GM21576 (cell line): Measurements from ENCODE around the gene LTBP1.

Source experiments
- ATAC-seq: cut with Tn5 transposase; IDR thresholded peaks from one replicate; pipeline ENCODE4 v1.9.1; 2021; ENCODE audit warnings: mild to moderate bottlenecking, moderate library complexity; ENCODE audit not compliant: unreplicated experiment

The LTBP1 gene

GRCh38 chr2:33008716-33009115 is 62.0 kb downstream of the LTBP1 start:
- no peak for ATAC-seq

GRCh38 chr2:33009249-33009648 is 62.5 kb downstream of the LTBP1 start:
- ATAC-seq: no peak

GRCh38 chr2:33011373-33011772 is 64.6 kb downstream of the LTBP1 start:
- ATAC-seq: no peak

- no peak for ATAC-seq
Measured at GRCh38 chr2:33011941-33012340, 65.2 kb downstream of the LTBP1 start.

- ATAC-seq: no peak
Measured at GRCh38 chr2:33013684-33014110, 66.9 kb downstream of the LTBP1 start.

GRCh38 chr2:33014268-33014667 is 67.5 kb downstream of the LTBP1 start:
- ATAC-seq: no peak

- no peak for ATAC-seq
Measured at GRCh38 chr2:33015421-33016142, 68.8 kb downstream of the LTBP1 start.

GRCh38 chr2:33018271-33018670 is 71.5 kb downstream of the LTBP1 start:
- no peak for ATAC-seq

- no peak for ATAC-seq
Measured at GRCh38 chr2:33019796-33020195, 73.0 kb downstream of the LTBP1 start.

- no peak for ATAC-seq
Measured at GRCh38 chr2:33020883-33021282, 74.1 kb downstream of the LTBP1 start.

- ATAC-seq: no peak
Measured at GRCh38 chr2:33021542-33022227, 74.9 kb downstream of the LTBP1 start.

GRCh38 chr2:33022395-33022985 is 75.7 kb downstream of the LTBP1 start:
- no peak for ATAC-seq

GRCh38 chr2:33022989-33023727 is 76.4 kb downstream of the LTBP1 start:
- no peak for ATAC-seq

- no peak for ATAC-seq
Measured at GRCh38 chr2:33023728-33024500, 77.2 kb downstream of the LTBP1 start.

GRCh38 chr2:33024758-33025157 is 78.0 kb downstream of the LTBP1 start:
- no peak for ATAC-seq

GRCh38 chr2:33029459-33029858 is 82.7 kb downstream of the LTBP1 start:
- no peak for ATAC-seq

GRCh38 chr2:33029926-33030325 is 83.2 kb downstream of the LTBP1 start:
- ATAC-seq: no peak

GRCh38 chr2:33030326-33030725 is 83.6 kb downstream of the LTBP1 start:
- ATAC-seq: no peak

GRCh38 chr2:33032245-33032644 is 85.5 kb downstream of the LTBP1 start:
- no peak for ATAC-seq

GRCh38 chr2:33033606-33034081 is 86.9 kb downstream of the LTBP1 start:
- no peak for ATAC-seq

GRCh38 chr2:33034784-33035183 is 88.0 kb downstream of the LTBP1 start:
- no peak for ATAC-seq
